Activated CD4-positive, alpha-beta T cell treated with anti-CD3 and anti-CD28 coated beads, Interleukin-2, amount 50 U/mL, for 1 hour (primary cell): ENCODE measurements around the gene SRCAP.

Experiments used
- DNase-seq: peaks from one replicate; pipeline ENCODE4 v3.0.0-alpha.2; 2020

SRCAP gene

DNA sequence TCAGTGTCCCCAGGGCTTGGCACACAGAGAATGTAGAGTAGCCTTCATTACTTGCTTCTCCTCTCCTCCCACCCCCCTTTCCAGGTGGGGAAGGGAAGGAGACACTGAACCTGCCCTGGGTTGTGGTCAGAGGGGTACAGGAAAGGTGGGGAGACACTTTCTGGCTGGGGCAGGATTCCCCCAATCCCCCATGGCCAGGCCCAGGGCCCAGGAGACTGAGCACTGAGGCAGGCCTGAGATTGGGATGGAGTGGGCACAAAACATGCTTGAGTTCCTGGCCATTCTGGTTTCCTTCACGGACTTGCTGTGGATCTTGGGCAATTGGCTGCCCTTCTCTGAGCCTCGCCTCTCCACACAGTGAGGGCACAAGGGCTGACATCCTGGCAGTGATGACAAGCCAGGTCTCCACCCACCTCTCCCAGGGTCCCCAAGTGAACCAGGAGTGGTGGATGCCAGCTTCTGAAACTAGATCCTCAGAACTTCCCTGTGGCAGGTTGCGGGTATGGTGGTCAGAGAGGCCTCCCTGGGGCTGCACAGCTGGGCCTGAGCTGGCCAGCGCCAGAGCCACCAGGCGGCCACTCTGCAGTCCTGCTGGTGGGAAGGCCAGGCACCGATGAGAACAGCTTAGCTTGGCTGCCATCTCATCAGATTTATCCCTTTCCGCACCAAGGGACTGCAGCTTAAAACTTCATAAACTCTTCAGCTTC, 78.8 kb downstream of the SRCAP start:
- no peak for DNase-seq

DNA sequence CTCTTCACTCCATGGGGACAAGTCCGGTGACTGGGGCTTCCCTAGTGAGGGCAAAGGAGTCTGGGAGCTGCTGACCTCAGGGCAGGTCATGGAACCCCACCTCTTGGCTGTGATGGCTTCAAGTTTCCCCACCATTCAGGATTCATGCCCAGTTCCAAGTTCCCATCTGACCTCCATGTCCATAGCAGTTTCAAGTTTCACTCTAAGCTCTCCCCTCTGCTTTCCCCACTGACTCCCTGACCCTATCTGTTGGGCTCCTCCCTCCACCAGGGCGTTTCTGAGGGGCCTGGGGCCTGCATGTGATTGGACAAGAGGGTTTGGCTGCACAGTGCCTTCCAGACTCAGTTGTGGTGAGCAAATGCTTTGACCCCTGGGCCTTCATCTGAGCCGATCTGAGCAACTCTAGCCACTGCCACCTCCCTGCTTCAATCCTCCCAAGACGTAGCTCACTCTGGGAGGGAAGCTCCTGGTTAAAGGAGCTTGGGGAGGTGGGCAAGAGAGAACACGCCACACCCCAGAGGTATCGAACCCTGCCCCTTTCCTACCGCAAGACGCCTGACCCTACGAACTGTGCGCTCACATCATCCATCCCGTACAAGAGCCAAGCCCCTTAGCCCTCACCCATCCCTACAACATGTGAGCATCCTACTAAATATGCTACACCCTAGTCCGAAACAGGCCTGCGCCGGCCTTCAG, 79.7 kb downstream of the SRCAP start:
- DNase-seq = no peak

DNA sequence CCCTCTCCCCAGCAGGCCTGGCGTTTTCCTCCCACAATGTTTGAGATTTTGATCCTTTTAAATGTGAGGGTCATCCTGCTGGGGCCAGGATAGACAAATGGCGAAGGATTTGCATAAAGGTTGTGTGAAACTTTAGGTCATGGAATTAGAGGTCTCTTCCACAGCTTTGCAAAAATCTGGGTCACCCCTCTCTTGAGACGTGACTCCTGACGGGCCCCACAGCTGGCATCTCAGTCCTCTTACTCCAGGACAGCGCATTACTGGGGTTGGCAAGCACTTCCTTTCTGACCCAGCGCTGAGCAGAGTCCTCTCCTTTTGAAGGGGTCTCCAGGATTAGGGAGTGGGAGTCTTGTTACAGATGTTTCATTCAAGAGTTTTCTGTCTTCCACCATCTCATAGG, 80.6 kb downstream of the SRCAP start:
- no peak for DNase-seq

DNA sequence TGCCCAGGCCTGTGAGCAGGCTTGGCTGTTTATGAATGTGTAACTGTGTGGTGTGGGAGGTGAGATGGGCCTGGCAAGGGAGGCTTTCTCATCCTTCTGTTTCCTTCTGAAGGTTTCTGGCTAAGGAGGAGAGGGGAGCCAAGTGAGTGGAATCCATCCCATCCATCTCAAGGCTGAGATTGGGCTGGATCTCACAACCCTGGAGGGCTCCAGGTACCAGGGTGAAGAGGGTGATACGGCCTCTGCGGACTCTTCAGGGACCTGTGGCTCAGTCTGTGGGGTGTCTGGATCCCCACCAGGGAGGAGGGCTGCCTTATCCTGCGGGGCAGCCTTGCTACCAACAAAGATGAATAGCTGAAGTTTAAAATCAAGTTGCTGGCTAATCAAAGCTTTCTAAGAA, 81.0 kb downstream of the SRCAP start:
- no peak for DNase-seq

DNA sequence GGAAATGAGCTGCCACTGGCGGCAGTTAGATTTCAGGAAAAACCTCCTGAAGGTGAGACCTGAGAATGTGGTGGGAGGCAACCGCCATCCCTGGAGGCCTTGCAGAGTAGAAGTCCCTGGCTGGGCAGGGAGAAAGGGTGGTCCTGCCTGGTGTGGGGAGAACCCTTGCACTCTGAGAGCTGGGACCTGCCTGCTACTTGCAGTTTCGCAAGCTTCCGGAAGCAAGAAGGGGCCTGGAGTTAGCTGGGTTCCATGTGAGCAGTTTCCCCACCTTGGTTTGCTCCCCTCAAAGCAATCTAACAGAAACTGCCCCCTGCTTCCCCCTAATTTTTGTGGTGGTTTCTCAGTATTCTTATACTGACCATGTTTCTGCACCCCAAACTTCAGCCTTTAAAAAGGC, 81.6 kb downstream of the SRCAP start:
- DNase-seq = no peak

DNA sequence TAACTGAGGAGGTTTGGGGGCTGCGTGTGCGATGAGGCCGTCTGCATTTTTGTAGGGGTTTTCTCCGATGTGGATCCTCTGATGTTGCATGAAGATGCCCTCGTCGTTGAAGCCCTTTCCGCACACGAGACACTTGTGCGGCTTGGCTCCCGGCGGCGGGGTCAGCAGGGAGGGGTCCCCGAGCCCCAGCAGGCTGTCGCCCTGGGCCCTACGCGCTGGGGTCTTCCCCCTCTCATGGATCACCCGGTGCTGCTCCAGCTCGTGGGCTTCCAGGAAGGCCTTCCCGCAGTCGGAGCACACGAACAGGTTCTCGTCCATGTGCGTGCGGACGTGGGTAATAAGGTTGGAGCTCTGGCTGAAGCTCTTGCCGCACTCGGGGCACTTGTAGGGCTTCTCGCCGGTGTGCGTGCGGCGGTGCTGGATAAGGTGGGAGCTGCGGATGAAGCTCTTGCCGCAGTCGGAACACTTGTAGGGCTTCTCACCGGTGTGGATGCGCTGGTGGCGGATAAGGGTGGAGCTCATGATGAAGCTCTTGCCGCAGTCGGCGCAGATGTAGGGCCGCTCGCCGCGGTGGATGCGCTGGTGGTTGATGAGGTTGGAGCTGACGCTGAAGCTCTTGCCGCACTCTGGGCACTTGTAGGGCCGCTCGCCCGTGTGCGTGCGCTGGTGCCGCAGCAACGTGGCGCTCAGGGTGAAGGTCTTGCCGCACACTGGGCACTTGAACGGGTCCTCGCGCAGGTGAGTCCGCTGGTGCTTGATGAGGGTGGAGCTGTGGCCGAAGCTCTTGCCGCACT, 83.7 kb downstream of the SRCAP start:
- DNase-seq = no peak

DNA sequence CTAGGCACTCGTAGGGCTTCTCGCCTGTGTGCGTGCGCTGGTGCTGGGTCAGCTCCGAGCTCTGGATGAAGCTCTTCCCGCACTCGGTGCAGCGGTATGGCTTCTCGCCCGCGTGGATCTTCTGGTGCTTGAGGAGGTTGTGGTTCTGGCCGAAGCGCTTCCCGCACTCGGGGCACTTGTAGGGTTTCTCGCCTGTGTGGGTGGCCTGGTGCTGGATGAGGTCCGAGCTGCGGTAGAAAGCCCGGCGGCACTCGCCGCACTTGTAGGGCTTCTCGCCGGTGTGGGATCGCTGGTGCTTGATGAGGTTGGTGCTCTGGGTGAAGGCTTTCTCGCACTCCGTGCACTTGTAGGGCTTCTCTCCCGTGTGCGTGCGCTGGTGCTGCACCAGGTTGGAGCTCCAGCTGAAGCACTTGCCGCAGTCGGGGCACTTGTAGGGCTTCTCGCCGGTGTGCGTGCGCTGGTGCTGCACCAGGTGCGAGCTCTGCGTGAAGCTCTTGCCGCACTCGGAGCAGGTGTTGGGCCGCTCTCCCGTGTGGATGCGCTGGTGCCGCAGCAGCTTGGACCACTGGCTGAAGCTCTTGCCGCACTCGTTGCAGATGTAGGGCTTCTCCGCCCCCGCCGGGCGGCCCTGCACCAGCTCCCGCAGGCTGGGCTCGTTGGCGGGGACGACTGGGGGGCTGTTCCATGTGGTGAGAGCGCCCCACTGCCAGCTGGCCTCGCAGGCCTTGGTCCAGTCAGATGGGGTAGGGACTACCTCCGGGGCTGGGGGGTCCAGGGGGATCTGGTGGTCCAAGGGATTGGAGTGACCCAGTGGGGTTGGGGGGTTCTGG, 84.5 kb downstream of the SRCAP start:
- no peak for DNase-seq

- DNase-seq = no peak
Measured at GRCh38 chr16:30784215-30784614, 85.2 kb downstream of the SRCAP start.

- DNase-seq = no peak
Measured at GRCh38 chr16:30785126-30786106, 86.4 kb downstream of the SRCAP start.

- DNase-seq = no peak
Measured at GRCh38 chr16:30786115-30786935, 87.4 kb downstream of the SRCAP start.

GRCh38 chr16:30786936-30787612, 88.1 kb downstream of the SRCAP start, which contains the start of gene ZNF629:
Gene ZNF629 (minus strand): TSS chr16:30787205. CDS start chr16:30784482, 2,723 bp downstream.
- peak; percentile 11 for DNase-seq

DNA sequence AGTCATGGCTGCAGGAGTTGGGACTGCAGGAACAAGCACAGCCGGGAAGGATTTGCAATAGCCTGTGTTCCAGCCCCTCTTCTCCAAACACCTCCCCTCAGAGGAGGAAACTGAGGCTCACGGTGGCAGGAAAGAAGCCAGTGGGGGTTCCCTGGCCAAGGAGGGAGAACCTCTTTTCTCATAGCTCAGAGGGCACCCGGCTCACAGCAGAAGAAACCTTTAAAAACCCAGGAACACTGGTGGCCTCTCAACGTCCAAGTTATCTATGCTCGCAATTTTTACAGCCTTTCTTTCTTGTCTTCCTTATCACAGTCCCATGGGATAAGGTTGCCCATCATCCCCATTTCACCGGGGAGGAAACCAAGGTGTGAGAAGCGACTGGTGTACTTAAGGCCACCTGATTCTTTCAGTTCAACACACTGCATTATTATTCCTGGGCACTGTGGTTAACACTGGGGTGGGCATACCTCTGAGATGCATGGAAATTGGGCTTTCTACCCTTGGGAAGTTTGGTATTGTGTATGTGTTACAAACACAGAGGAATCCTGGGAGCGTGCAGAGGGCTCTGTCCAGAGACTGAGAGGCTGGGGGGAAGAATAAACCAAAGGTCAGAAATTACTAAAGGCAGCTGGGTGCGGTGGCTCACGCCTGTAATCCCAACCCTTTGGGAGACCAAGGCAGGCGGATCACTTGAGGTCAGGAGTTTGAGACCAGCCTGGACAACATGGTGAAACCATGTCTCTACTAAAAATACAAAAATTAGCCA, 88.8 kb downstream of the SRCAP start:
- no peak for DNase-seq
